Cardiac muscle cell (in vitro differentiated cells and primary cell): Measurements from ENCODE around the gene ATRAID. TPM values are rescaled to one million over a fixed set of nuclear protein-coding genes. Genes with fewer than 3 reads are reported as not detected.

Experiments
- DNase-seq, 2 donors: peaks; one replicate each; pipeline versions ENCODE4 v3.0.0 to v3.0.0-alpha.2; 2010 to 2017; ENCODE audit warnings: low read depth in 1 of 2, low spot score in 1 of 2
- H3K27ac ChIP-seq: fragments of 200-600 bp; sonication (generic); 2 replicates; pipeline ENCODE4 v1.5.1; 2016
- H3K27me3 ChIP-seq: fragments of 200-600 bp; sonication (generic); 2 replicates; pipeline ENCODE4 v1.6.0; 2016; ENCODE audit warnings: control low read depth
- H3K36me3 ChIP-seq: fragments of 200-600 bp; sonication (generic); 2 replicates; pipeline ENCODE4 v1.5.1; 2016; ENCODE audit warnings: control low read depth
- H3K4me1 ChIP-seq: fragments of 200-600 bp; sonication (generic); 2 replicates; pipeline ENCODE4 v1.8.1; 2017; ENCODE audit warnings: low read depth, mild to moderate bottlenecking, mixed run types
- H3K4me3 ChIP-seq: fragments of 200-600 bp; sonication (generic); 2 replicates; pipeline ENCODE4 v1.5.1; 2016; ENCODE audit warnings: mild to moderate bottlenecking
- H3K9me3 ChIP-seq: fragments of 200-600 bp; sonication (generic); 2 replicates; pipeline ENCODE4 v1.5.1; 2017; ENCODE audit warnings: low read depth, mild to moderate bottlenecking, control low read depth
- CTCF ChIP-seq: IDR thresholded peaks from 2 replicates; pipeline ENCODE4 v1.5.1; 2012; ENCODE audit warnings: low read depth, mild to moderate bottlenecking, low read length
- polyA plus RNA-seq: library from polyadenylated mRNA; unstranded; fragments of >200 nt; fragmentation: Nextera tagmentation; extraction: Ambion mirVana; gene quantifications from 2 replicates; pipeline ENCODE4 v1.2.1, GENCODE V29; 2016
- total RNA-seq: library from RNA; depleted of rRNA; stranded (reverse); fragments of >200 nt; gene quantifications from 2 replicates; pipeline ENCODE4 v1.2.3, GENCODE V29; 2016

ATRAID gene
- total RNA-seq (177 and 183 TPM in 2 replicates), polyA plus RNA-seq (290 and 372 TPM in 2 replicates)

- H3K27me3 ChIP-seq = no peaks in the 10 kb centered on the region
- peak within 1 kb of the TSS; percentile 96 for H3K27ac ChIP-seq
- no peaks in the 10 kb centered on the region for H3K36me3 ChIP-seq
- peak; percentile 92 to 94 for DNase-seq
- TF ChIP-seq CTCF = no peak
- no peaks in the 10 kb centered on the region for H3K9me3 ChIP-seq
- H3K4me1 ChIP-seq = peaks cover 10% of the 10 kb centered on the region
- peak within 1 kb of the TSS; percentile 54 for H3K4me3 ChIP-seq
Observed at GRCh38 chr2:27211943-27212625, at the start of gene ATRAID, which contains the start of gene SLC5A6. TSS of gene ATRAID (plus strand) at chr2:27212041. CDS start at chr2:27212369, 328 bp downstream. TSS of gene SLC5A6 (minus strand) at chr2:27212268. CDS start at chr2:27207650, 4,618 bp downstream.

GRCh38 chr2:27162151-27163121 lies 49.4 kb upstream of the ATRAID start:
- no peaks in the 10 kb centered on the region for H3K27me3 ChIP-seq
- no peaks in the 10 kb centered on the region for H3K36me3 ChIP-seq
- H3K4me1 ChIP-seq = peaks cover 4% of the 10 kb centered on the region
- H3K4me3 ChIP-seq = no peak overlapping the region
- no peaks in the 10 kb centered on the region for H3K9me3 ChIP-seq
- no peak overlapping the region for H3K27ac ChIP-seq
- peak in 1 of 2 donors; percentile 42 for DNase-seq
- TF ChIP-seq CTCF = no peak

GRCh38 chr2:27164960-27165763 lies 46.7 kb upstream of the ATRAID start:
- H3K4me1 ChIP-seq = peaks cover 4% of the 10 kb centered on the region
- no peak for TF ChIP-seq CTCF
- no peak overlapping the region for H3K4me3 ChIP-seq
- H3K9me3 ChIP-seq = no peaks in the 10 kb centered on the region
- H3K27ac ChIP-seq = no peak overlapping the region
- peaks cover 3% of the 10 kb centered on the region for H3K27me3 ChIP-seq
- no peak for DNase-seq
- H3K36me3 ChIP-seq = no peaks in the 10 kb centered on the region

- Histone ChIP-seq H3K9me3 (no peaks in the 10 kb centered on the region), H3K4me3 (no peak overlapping the region), H3K27ac (no peak overlapping the region), H3K4me1 (peaks cover 4% of the 10 kb centered on the region), H3K27me3 (peaks cover 26% of the 10 kb centered on the region), H3K36me3 (no peaks in the 10 kb centered on the region)
- TF ChIP-seq CTCF = no peak
- peak in 1 of 2 donors; percentile 25 for DNase-seq
Observed at GRCh38 chr2:27170581-27171337, 41.1 kb upstream of the ATRAID start.
